IPS-NIHi7 (cell line): ENCODE measurements around the gene KLHL21.
"Not testable (repeated sequence)": the region's sequence is repeated elsewhere in the genome, so short reads cannot be mapped to it uniquely, and the experiment has no call there.

ENCODE experiments used
- DNase-seq: peaks from one replicate; pipeline ENCODE4 v3.0.0; 2012; ENCODE audit warnings: mixed read lengths; ENCODE audit errors: extremely low spot score

KLHL21 gene

DNA sequence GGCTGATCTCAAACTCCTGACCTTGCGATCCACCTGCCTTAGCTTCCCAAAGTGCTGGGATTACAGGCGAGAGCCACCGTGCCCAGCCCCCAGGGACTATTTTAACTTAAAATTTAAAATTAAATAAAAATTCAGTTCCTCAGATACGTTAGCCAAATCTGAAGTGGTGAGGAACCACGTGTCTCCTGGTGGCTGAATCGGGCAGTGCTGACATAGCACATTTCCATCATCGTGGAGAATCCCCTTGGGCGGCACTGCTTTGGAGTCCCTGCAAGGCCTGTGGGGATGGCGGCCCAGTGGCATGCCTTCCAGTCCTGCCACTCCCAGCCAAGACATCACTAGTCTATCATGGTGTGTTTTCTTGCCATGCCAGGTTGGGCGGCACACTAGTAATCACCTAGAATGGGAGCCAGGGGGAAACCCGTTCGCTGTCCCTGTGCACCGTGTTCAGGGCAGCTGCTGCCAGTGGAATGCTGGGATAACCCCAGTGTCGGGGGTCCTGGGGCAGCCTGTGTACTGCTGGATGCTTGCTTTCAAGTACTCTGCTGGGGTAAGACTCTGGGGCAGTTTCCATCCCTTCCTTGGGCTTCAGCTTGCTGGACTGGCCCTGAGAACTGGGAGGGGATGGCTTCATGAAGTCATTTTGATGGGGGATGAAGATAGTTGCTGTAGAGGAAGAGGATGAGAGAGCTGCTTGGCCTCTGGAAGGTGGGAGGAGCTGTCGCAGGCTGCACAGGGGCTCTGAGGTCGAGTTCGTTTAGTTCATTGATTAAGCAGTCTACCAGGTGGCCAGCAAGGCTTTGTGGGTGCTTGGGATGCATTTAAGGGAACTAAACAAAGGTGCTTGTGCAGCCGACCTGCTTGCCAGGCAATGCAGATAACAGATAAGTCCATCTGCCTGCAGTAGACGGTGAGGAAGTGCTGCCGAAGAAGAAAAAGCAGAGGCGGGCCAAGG, 18.3 kb downstream of the KLHL21 start:
- DNase-seq: no peak

DNA sequence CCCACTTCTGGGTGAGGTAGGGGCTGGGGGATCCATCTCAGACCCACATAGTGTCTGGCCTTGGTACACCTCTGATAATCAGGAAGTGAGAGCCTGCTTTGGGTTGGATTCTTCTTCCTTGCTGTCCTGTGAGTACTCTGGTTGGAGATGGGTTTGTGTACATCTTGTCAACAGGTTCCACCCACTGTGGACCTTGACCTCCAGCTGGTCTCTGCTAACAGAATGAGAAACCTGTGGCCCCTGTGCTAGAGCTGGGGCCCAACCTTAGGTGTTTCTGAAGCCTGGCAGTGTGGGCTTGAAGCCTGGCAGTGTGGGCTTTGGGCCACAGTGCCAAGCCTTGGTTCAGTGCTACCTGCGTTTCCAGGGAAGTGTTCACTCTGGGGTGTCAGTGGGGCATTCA, 20.3 kb downstream of the KLHL21 start:
- no peak for DNase-seq

DNA sequence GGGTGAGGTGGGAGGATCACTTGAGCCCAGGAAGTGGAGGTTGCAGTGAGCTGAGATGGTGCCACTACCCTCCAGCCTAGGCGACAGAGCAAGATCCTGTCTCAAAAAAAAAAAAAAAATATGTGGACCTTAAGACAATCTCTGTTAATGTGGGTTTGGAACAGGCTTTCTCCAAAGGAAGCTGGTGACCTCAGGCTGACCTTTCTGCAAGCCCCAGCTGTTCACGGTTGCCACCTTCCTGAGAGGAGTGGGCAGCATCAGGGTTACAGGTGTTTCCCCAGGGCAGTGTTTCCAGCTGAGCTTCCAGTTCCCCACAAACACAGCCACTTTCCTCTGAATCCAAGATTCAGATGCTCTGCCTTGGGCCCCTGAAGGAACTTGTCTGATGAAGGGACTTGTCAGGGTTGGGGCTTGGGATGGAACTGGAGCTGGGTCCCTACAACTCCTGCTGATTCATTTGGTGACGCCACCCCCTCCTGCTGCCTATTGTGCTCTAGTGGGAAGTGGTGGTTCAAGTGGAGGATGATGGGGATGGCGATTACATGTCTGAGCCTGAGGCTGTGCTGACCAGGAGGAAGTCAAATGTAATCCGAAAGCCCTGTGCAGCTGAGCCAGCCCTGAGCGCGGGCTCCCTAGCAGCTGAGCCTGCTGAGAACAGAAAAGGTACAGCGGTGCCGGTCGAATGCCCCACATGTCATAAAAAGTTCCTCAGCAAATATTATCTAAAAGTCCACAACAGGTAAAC, 20.9 kb downstream of the KLHL21 start:
- DNase-seq: no peak

DNA sequence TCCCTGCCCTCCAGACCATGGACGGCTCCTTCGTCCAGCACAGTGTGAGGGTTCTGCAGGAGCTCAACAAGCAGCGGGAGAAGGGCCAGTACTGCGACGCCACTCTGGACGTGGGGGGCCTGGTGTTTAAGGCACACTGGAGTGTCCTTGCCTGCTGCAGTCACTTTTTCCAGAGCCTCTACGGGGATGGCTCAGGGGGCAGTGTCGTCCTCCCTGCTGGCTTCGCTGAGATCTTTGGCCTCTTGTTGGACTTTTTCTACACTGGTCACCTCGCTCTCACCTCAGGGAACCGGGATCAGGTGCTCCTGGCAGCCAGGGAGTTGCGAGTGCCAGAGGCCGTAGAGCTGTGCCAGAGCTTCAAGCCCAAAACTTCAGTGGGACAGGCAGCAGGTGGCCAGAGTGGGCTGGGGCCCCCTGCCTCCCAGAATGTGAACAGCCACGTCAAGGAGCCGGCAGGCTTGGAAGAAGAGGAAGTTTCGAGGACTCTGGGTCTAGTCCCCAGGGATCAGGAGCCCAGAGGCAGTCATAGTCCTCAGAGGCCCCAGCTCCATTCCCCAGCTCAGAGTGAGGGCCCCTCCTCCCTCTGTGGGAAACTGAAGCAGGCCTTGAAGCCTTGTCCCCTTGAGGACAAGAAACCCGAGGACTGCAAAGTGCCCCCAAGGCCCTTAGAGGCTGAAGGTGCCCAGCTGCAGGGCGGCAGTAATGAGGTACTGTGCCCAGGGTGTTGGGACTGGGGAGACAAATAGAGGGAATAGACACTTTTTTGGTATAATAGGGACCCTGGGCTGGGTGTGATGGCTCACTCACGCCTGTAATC, 21.9 kb downstream of the KLHL21 start:
- DNase-seq: no peak

DNA sequence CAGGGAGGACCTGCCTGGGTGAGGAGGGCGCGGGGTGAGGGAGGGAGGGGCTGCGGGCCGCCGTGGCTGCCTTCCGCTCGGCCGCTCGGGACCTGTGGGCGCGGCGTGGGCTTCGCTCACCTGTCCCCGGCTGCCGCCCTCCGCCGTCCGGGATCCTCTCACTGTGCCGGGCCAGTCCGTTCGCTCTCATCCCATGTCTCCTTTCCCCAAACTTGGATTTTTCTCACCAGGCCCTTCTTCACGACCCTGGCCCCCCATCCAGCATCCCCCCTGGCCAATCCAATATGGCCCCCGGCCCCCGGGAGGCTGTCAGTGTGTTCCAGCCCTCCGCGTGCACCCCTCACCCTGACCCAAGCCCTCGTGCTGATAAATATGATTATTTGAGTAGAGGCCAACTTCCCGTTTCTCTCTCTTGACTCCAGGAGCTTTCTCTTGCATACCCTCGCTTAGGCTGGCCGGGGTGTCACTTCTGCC, 22.5 kb downstream of the KLHL21 start:
- no peak for DNase-seq

DNA sequence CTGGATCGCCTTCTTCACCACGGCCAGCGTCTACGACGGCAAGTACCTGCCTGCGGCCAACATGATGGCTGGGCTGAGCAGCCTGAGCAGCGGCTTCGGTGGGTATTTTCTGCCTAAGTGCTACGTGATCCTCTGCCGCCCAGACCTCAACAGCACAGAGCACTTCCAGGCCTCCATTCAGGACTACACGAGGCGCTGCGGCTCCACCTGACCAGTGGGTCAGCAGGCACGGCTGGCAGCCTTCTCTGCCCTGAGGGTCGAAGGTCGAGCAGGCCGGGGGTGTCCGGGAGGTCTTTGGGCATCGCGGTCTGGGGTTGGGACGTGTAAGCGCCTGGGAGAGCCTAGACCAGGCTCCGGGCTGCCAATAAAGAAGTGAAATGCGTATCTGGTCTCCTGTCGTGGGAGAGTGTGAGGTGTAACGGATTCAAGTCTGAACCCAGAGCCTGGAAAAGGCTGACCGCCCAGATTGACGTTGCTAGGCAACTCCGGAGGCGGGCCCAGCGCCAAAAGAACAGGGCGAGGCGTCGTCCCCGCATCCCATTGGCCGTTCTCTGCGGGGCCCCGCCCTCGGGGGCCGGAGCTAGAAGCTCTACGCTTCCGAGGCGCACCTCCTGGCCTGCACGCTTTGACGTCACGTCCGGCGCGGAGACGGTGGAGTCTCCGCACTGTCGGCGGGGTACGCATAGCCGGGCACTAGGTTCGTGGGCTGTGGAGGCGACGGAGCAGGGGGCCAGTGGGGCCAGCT, 23.1 kb downstream of the KLHL21 start, which contains the start of gene ZBTB48:
ZBTB48 (plus strand) TSS at position 621 of the 745 bp plus-strand sequence. CDS start 616 bp downstream, outside the sequence.
- peak; percentile 100 for DNase-seq

DNA sequence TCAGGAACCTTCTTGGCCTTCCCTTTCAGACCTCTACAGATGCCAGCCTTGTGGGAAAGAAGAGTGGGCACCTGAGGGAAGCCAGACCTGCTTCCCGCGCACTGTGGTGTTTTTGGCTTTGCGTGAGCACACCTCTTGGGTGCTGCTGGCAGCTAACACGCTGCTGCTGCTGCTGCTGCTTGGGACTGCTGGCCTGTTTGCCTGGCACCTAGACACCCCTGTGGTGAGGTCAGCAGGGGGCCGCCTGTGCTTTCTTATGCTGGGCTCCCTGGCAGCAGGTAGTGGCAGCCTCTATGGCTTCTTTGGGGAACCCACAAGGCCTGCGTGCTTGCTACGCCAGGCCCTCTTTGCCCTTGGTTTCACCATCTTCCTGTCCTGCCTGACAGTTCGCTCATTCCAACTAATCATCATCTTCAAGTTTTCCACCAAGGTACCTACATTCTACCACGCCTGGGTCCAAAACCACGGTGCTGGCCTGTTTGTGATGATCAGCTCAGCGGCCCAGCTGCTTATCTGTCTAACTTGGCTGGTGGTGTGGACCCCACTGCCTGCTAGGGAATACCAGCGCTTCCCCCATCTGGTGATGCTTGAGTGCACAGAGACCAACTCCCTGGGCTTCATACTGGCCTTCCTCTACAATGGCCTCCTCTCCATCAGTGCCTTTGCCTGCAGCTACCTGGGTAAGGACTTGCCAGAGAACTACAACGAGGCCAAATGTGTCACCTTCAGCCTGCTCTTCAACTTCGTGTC, 23.9 kb downstream of the KLHL21 start:
- DNase-seq: no peak

DNA sequence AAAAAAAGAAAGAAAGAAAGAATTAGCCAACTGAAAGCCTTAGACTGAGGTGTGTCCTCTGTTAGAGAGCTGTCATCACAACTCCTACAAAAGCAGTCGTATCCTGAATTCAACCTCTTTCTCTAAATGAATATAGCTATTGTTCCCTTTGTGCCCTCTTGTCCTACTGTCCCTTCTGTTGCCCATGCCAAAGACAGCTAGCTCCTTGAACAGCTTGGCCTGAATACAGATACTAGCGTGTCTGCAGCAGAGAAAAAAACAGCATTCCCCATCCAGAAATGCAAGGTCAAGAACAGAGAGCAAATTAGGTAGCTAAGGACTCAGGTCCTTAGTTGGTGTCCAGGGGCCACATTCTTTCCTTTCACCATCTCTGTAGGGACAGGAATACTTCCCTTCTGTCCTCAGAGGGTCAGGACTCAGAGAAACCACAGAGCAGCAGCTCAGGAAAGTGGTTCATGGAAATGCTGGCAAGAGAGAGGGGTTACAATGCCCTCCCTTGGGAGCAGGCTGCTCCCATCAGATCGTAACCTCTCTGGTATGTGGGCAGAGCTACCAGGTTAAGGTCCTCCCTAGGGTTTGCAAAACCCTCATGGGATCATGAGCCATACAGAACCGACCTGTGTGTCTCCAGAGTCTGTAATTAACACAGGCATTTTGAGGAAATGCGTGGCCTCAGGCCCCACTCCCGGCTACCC, 24.7 kb downstream of the KLHL21 start:
- DNase-seq: no peak

DNA sequence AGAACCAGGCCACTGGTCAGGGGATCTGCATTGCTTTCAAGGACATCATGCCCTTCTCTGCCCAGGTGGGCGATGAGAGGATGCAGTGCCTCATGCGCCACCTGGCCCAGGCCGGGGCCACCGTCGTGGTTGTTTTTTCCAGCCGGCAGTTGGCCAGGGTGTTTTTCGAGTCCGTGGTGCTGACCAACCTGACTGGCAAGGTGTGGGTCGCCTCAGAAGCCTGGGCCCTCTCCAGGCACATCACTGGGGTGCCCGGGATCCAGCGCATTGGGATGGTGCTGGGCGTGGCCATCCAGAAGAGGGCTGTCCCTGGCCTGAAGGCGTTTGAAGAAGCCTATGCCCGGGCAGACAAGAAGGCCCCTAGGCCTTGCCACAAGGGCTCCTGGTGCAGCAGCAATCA, 27.9 kb downstream of the KLHL21 start:
- no peak for DNase-seq

DNA sequence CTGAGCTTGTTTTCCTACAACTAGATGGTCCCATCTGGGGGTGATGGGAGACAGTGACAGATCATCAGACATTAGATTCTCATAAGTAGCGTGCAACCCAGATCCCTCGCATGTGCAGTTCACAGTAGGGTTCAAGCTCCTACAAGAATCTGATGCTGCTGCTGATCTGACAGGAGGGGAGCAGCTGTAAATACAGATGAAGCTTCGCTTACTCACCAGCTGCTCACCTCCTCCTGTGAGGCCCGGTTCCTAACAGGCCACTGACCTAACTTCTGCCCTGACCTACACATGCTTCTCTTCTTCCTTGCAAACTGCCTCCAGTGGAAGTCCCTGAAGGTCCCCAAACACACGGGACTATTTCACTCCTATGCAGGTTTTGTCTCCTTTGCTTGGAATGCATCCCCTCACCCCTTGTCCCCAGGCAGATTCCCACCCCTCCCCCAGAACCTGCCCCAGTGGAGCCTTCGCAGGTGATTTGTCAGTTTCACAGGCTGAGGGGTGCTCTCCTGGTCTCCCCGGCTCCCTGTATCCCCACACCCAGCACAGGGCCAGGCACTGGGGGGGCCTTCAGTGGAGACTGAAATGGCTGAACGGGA, 28.5 kb downstream of the KLHL21 start:
- DNase-seq: no peak

DNA sequence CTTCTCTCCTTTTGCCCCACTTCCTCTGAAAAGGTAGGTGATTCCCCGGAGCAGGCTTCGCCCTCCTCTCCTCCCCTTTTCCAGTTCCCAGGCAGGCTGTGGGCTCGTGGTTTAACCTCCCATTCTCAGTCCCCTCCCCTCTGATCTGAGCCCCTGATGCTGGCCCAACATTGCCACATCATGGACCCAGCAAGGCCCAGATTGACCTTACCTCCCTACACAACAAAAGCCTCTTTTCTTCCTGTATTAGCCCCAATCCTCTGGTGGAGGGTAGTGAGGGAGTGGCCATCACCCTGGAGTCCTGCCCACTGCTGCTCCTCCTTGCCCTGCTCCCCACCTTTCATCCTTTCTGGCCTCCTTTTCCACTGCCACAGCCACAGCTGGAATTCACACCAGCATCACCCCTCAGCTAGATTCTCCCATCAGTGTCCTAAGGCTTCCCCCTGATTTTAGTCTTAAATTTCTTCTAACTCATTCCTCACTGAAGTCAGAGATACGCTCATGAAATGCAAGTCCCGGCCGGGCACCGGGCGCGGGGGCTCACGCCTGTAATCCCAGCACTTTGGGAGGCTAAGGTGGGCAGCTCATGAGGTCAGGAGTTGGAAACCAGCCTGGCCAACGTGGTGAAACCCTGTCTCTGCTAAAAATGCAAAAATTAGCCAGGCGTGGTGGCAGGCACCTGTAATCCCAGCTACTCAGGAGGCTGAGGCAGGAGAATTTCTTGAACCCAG, 29.9 kb downstream of the KLHL21 start:
- DNase-seq: no peak

DNA sequence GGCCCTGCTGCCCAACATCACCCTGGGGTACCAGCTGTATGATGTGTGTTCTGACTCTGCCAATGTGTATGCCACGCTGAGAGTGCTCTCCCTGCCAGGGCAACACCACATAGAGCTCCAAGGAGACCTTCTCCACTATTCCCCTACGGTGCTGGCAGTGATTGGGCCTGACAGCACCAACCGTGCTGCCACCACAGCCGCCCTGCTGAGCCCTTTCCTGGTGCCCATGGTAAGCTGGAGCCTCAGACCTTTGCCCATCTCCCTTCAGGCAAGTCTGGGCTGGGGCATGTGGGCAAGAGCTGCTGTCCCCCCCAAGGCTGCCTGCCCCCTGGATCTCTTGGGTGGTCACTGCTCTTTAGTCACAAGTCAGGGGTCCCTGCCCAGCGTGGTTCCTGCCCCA, 31.7 kb downstream of the KLHL21 start:
- no peak for DNase-seq

DNA sequence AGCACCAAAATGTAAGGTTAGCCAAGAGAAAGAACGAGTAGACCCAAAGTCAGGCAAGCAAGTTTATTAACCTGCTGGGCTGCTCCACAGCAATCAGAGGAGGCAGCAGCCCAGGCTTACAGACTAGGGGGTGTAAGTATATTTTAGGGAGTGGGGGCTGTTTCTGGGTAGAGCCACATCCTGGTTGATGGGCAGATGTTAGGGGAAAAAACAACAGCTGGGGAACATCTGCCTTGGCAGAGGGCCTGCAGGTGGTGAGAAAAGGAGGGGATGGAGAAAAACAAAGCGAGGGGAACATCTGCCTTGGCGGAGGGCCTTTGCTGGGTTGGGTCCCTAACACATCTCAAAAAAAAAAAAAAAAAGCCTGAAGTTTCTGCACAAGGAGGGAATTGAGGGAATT, 32.6 kb downstream of the KLHL21 start:
- DNase-seq: no peak

DNA sequence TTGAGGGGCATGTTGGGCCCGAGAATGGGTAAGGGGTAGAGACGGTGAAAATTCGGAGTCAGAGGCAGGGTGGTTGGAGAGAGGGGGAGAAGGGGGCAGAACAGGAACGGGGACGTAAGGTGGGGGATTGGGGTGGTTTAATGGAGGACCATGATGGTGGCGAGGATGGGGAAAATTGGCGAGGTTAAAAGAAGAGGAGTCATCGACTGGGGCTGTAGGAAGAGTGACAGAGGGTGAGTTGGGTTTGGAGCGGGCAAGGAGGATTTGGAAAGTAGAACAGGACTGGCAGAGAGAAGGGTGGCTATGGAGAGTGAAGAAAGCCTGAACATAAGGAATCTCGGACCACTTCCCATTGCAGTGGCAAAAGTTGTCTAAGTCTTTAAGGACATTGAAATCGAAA, 33.6 kb downstream of the KLHL21 start:
- no peak for DNase-seq

DNA sequence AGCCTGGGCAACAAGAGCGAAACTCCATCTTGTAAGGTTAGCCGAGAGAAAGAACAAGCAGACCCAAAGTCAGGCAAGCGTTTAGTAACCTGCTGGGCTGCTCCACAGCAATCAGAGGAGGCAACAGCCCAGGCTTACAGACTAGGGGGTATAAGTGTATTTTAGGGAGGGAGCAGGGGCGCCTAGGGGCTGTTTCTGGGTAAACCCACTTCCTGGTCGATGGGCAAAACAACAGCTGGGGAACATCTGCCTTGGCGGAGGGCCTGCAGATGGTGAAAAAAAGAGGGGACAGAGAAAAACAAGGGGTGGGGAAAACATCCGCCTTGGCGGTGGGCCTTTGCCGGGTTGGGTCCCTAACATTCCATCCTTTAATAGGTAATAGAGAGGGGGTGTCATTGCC, 42.4 kb downstream of the KLHL21 start:
- DNase-seq: no peak

DNA sequence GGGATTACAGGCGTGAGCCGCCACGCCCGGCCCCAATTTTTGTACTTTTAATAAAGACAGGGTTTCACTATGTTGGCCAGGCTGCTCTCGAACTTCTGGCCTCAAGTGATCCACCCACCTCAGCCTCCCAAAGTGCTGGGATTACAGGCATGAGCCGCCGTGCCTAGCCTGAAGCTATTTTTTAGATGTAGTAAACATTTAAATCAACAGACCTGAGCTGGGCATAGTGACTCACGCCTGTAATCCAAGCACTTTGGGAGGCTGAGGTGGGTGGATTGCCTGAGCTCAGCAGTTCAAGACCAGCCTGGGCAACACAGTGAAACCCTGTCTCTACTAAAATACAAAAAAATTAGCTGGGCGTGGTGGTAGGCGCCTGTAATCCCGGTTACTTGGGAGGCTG, 43.5 kb downstream of the KLHL21 start:
- not testable (repeated sequence) for DNase-seq

DNA sequence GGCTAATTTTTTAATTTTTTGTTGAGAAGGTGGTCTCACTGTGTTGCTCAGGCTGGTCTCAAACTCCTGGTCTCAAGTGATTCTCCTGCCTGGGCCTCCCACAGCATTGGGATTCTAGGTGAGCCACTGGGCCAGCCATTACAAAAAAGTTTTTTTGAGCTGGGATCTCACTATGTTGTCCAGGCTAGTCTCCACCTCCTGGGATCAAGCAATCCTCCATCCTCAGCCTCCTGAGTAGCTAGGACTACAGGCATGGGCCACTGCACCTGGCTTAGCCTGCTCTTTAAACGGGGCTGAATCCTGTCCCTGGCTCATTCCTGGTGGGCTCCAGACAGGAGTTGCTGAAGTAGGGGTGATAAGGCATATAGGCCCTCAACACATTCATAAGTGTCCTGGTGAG, 45.1 kb downstream of the KLHL21 start:
- no peak for DNase-seq

DNA sequence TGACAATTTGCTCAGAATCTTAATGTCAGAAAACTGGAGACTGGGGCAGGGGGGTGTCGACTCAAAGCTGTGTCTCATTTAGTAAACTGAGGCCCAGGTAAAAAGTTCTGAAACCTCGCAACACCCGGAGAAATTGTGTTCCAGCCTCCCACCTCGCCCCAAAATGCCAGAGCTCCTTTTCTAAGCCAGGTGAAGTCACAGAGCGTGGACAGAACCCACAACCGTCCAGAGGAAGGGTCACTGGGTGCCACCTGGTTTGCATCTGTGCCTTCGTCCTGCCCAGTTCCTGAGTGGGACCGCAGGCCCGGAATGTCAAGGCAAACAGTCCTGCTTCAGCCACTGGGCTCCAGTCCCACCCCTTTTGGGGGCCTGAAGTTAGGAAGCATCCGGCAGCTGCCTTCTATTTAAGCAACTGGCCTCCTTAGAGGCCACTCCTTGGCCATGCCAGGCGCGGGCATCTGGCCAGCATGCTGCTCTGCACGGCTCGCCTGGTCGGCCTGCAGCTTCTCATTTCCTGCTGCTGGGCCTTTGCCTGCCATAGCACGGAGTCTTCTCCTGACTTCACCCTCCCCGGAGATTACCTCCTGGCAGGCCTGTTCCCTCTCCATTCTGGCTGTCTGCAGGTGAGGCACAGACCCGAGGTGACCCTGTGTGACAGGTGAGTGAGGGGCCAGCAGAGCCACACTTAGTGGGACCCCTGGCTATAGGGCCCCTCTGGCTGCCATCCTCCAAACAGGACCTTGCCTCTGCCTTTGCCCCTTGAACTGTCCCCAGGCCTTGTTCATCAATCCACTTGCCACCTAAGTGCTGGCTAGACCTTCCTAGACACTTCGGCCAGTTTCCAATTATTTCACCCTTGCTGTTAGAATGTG, 47.5 kb downstream of the KLHL21 start, which contains the start of gene TAS1R1:
TAS1R1 (plus strand) TSS at position 401 of the 872 bp plus-strand sequence; CDS start at position 468, 67 bp downstream.
- DNase-seq: no peak
